Fibroblast of the aortic adventitia (primary cell): ENCODE results near the gene OXTR. TPM values are rescaled to one million over a fixed set of nuclear protein-coding genes. Genes with fewer than 3 reads are reported as not detected.

Source experiments
- DNase-seq: peaks from one replicate; pipeline ENCODE4 v3.0.0-alpha.2; 2010; ENCODE audit warnings: low read depth
- H3K4me3 ChIP-seq: 2 replicates; pipeline ENCODE4 v1.5.1; 2011; ENCODE audit warnings: low read depth, mild to moderate bottlenecking, control low read depth, low read length, moderate library complexity
- total RNA-seq: library from RNA; depleted of rRNA; stranded (reverse); fragments of >200 nt; gene quantifications from 2 replicates; pipeline ENCODE4 v1.2.3, GENCODE V29; 2012; ENCODE audit warnings: low replicate concordance
- TF ChIP-seq, protein P1 (sequence below): IDR thresholded peaks from 2 replicates; pipeline ENCODE4 v1.5.1; 2011; ENCODE audit warnings: mild to moderate bottlenecking, low read length, control low read depth, inconsistent platforms; ENCODE audit not compliant: insufficient read depth

The OXTR gene
- 6.1 and 7.0 TPM in 2 replicates for total RNA-seq

GRCh38 chr3:8769088-8769822 lies at the start of gene OXTR:
Gene OXTR, minus strand, starts transcription at chr3:8769613. Its CDS starts 1,426 bp downstream, at chr3:8768187.
- peak; percentile 79 for DNase-seq
- TF ChIP-seq, protein P1, sequence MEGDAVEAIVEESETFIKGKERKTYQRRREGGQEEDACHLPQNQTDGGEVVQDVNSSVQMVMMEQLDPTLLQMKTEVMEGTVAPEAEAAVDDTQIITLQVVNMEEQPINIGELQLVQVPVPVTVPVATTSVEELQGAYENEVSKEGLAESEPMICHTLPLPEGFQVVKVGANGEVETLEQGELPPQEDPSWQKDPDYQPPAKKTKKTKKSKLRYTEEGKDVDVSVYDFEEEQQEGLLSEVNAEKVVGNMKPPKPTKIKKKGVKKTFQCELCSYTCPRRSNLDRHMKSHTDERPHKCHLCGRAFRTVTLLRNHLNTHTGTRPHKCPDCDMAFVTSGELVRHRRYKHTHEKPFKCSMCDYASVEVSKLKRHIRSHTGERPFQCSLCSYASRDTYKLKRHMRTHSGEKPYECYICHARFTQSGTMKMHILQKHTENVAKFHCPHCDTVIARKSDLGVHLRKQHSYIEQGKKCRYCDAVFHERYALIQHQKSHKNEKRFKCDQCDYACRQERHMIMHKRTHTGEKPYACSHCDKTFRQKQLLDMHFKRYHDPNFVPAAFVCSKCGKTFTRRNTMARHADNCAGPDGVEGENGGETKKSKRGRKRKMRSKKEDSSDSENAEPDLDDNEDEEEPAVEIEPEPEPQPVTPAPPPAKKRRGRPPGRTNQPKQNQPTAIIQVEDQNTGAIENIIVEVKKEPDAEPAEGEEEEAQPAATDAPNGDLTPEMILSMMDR = peak; percentile 94
- peak within 1 kb of the TSS; percentile 72 for H3K4me3 ChIP-seq

DNA sequence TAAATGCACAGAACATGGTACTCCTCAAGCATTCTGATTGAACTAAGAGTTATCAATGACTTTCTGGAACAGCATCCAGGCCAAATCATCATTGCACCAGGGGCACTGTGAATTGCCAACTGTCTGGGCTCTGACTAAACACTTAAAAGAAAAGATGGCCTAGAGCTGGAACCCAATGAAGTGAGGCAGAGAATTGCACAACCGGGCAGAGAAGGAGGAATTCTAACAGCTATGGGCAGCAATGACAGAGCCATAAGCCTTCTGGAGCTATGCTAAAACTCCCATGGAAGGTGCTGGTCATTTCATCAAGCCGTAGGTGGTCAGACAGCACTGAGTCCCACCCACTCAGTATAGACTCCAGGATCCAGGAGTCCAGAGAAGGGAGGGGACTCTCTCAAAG lies 48.1 kb upstream of the OXTR start:
- DNase-seq = no peak
- TF ChIP-seq, protein P1 = no peak

DNA sequence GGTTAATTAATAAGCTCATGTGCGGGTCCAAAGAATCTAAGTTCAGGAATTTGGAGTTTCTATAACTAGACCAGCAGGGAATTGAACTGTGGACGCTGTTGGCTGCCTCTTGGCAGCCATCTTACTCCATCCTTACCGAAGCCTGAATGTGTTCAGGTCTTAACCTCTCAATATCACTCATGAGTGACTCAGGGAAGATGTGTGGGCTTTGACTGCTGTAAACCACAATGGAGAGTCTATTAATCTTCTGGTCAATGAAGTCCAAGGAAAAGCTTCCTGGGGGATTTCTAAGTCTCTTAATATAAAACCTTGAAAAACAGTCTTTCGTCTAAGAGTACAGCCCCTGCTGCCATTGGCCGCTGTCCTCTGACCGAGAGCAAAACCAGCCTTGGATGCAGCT lies 46.7 kb upstream of the OXTR start:
- no peak overlapping the region for H3K4me3 ChIP-seq
- TF ChIP-seq, protein P1 = no peak
- DNase-seq = no peak

More for the DNA sequence above, 48.1 kb upstream of the OXTR start:
- H3K4me3 ChIP-seq = no peak overlapping the region

- TF ChIP-seq, protein P1 = no peak
- no peak overlapping the region for H3K4me3 ChIP-seq
Measured at GRCh38 chr3:8813411-8813810, 44.0 kb upstream of the OXTR start.

GRCh38 chr3:8810561-8810960 lies 41.1 kb upstream of the OXTR start:
- no peak for DNase-seq
- no peak overlapping the region for H3K4me3 ChIP-seq
- TF ChIP-seq, protein P1 = no peak

More at GRCh38 chr3:8813411-8813810, 44.0 kb upstream of the OXTR start:
- DNase-seq = no peak

- no peak for DNase-seq
- H3K4me3 ChIP-seq = no peak overlapping the region
- TF ChIP-seq, protein P1 = no peak
Measured at GRCh38 chr3:8805774-8806173, 36.4 kb upstream of the OXTR start.
